HepG2 (cell line): ENCODE measurements around the gene ADSS1. TPM values are rescaled to one million over a fixed set of nuclear protein-coding genes. Genes with fewer than 3 reads are reported as not detected.
A peak's percentile ranks its signal among the peaks of the same experiment; 100 is the strongest.

Experiments used
- CCAR2 ChIP-seq: fragments of 200-400 bp; formaldehyde crosslinking; optimal IDR thresholded peaks from 2 replicates; pipeline ENCODE3; 2018; ENCODE audit warnings: low read depth, mild to moderate bottlenecking, low read length, moderate library complexity
- E2F5 ChIP-seq: sonication (generic); formaldehyde crosslinking; conservative IDR thresholded peaks from 2 replicates; pipeline ENCODE4 v1.4.0; 2020; ENCODE audit warnings: missing genetic modification reagents
- EHMT2 ChIP-seq: fragments of 200-600 bp; sonication (generic); IDR thresholded peaks from 2 replicates; pipeline ENCODE4 v1.7.0; 2017; ENCODE audit warnings: antibody characterized with exemption, low read depth, low read length, borderline replicate concordance
- HES4 ChIP-seq: sonication (generic); formaldehyde crosslinking; IDR thresholded peaks from 2 replicates; pipeline ENCODE4 v1.9.0; 2021; ENCODE audit warnings: mild to moderate bottlenecking, missing genetic modification reagents, borderline replicate concordance
- NAIF1 ChIP-seq: sonication (generic); formaldehyde crosslinking; IDR thresholded peaks from 2 replicates; pipeline ENCODE4 v1.5.0; 2020; ENCODE audit warnings: mild to moderate bottlenecking, missing genetic modification reagents, borderline replicate concordance
- ZBTB20 ChIP-seq: sonication (generic); formaldehyde crosslinking; IDR thresholded peaks from 2 replicates; pipeline ENCODE4 v1.8.1; 2023; ENCODE audit warnings: missing genetic modification reagents, low read depth, mild to moderate bottlenecking, borderline replicate concordance
- ZFP41 ChIP-seq: sonication (generic); formaldehyde crosslinking; IDR thresholded peaks from 2 replicates; pipeline ENCODE4 v1.4.0; 2020; ENCODE audit warnings: mild to moderate bottlenecking, missing genetic modification reagents, borderline replicate concordance
- ZNF292 ChIP-seq: sonication (generic); formaldehyde crosslinking; IDR thresholded peaks from 2 replicates; pipeline ENCODE4 v1.8.1; 2022; ENCODE audit warnings: mild to moderate bottlenecking, low read depth, missing genetic modification reagents, borderline replicate concordance
- ZNF468 ChIP-seq: sonication (generic); formaldehyde crosslinking; IDR thresholded peaks from 2 replicates; pipeline ENCODE4 v1.8.0; 2022; ENCODE audit warnings: mild to moderate bottlenecking, moderate library complexity, missing genetic modification reagents
- ZNF503 ChIP-seq: sonication (generic); formaldehyde crosslinking; IDR thresholded peaks from 2 replicates; pipeline ENCODE4 v1.4.0; 2020; ENCODE audit warnings: missing genetic modification reagents
- ZNF570 ChIP-seq: sonication (generic); formaldehyde crosslinking; IDR thresholded peaks from 2 replicates; pipeline ENCODE4 v1.4.0; 2020; ENCODE audit warnings: mild to moderate bottlenecking, missing genetic modification reagents, borderline replicate concordance
- ZNF598 ChIP-seq: sonication (generic); formaldehyde crosslinking; IDR thresholded peaks from 2 replicates; pipeline ENCODE4 v1.5.1; 2020; ENCODE audit warnings: mild to moderate bottlenecking, missing genetic modification reagents, borderline replicate concordance
- ZNF782 ChIP-seq: sonication (generic); formaldehyde crosslinking; IDR thresholded peaks from 2 replicates; pipeline ENCODE4 v1.4.0; 2020; ENCODE audit warnings: missing genetic modification reagents, mild to moderate bottlenecking, borderline replicate concordance
- polyA plus RNA-seq, 8 experiments: library from polyadenylated mRNA; depleted of rRNA in 3 of 8; stranded (reverse) in 7 of 8; unstranded in 1 of 8; fragments of >200 nt; fragmentation: Illumina TruSeq in 4 of 8; extraction: Trizol in 4 of 8; gene quantifications; 2 replicates each; pipeline versions ENCODE4 v1.2.1 to v1.2.3, GENCODE V29; 2011 to 2016; ENCODE audit warnings: low read depth in 4 of 8, missing spikeins in 1 of 8, mixed read lengths in 1 of 8; ENCODE audit not compliant: insufficient read depth in 1 of 8
- total RNA-seq, 5 experiments: library from RNA; depleted of rRNA; stranded (reverse); fragments of >200 nt; fragmentation: Illumina TruSeq; extraction: Trizol; gene quantifications; 2 replicates each; pipeline ENCODE4 v1.2.3, GENCODE V29; 2016; ENCODE audit warnings: low read depth in 1 of 5
- TF ChIP-seq, protein P1 (sequence below): sonication (generic); formaldehyde crosslinking; IDR thresholded peaks from 2 replicates; pipeline ENCODE4 v1.4.0; 2020; ENCODE audit warnings: missing genetic modification reagents
- TF ChIP-seq, protein P2 (sequence below): sonication (generic); formaldehyde crosslinking; IDR thresholded peaks from 2 replicates; pipeline ENCODE4 v1.9.0; 2022; ENCODE audit warnings: missing genetic modification reagents, mild to moderate bottlenecking, borderline replicate concordance
- TF ChIP-seq, protein P3 (sequence below): sonication (generic); formaldehyde crosslinking; IDR thresholded peaks from 2 replicates; pipeline ENCODE4 v1.8.0; 2022; ENCODE audit warnings: mild to moderate bottlenecking, missing genetic modification reagents; ENCODE audit not compliant: insufficient replicate concordance

Gene ADSS1
- total and polyA plus RNA-seq, 2 of the 13 experiments (the other 11 are each of a cell fraction or from before 2014, with no cell fraction given): 1.0 to 36.7 TPM

- TF ChIP-seq, protein P1, sequence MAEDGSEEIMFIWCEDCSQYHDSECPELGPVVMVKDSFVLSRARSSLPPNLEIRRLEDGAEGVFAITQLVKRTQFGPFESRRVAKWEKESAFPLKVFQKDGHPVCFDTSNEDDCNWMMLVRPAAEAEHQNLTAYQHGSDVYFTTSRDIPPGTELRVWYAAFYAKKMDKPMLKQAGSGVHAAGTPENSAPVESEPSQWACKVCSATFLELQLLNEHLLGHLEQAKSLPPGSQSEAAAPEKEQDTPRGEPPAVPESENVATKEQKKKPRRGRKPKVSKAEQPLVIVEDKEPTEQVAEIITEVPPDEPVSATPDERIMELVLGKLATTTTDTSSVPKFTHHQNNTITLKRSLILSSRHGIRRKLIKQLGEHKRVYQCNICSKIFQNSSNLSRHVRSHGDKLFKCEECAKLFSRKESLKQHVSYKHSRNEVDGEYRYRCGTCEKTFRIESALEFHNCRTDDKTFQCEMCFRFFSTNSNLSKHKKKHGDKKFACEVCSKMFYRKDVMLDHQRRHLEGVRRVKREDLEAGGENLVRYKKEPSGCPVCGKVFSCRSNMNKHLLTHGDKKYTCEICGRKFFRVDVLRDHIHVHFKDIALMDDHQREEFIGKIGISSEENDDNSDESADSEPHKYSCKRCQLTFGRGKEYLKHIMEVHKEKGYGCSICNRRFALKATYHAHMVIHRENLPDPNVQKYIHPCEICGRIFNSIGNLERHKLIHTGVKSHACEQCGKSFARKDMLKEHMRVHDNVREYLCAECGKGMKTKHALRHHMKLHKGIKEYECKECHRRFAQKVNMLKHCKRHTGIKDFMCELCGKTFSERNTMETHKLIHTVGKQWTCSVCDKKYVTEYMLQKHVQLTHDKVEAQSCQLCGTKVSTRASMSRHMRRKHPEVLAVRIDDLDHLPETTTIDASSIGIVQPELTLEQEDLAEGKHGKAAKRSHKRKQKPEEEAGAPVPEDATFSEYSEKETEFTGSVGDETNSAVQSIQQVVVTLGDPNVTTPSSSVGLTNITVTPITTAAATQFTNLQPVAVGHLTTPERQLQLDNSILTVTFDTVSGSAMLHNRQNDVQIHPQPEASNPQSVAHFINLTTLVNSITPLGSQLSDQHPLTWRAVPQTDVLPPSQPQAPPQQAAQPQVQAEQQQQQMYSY (CRISPR knock-in tag): no peak
- no peak for TF ChIP-seq ZNF782 (CRISPR knock-in tag)
- 0 out of 2 replicates have a peak, but pooled peaks have one; percentile 23 for TF ChIP-seq ZNF598 (CRISPR knock-in tag)
- TF ChIP-seq, protein P2, sequence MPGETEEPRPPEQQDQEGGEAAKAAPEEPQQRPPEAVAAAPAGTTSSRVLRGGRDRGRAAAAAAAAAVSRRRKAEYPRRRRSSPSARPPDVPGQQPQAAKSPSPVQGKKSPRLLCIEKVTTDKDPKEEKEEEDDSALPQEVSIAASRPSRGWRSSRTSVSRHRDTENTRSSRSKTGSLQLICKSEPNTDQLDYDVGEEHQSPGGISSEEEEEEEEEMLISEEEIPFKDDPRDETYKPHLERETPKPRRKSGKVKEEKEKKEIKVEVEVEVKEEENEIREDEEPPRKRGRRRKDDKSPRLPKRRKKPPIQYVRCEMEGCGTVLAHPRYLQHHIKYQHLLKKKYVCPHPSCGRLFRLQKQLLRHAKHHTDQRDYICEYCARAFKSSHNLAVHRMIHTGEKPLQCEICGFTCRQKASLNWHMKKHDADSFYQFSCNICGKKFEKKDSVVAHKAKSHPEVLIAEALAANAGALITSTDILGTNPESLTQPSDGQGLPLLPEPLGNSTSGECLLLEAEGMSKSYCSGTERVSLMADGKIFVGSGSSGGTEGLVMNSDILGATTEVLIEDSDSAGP (CRISPR knock-in tag): peak; percentile 63; the same call in 1 of the 2 replicates
- TF ChIP-seq, protein P3, sequence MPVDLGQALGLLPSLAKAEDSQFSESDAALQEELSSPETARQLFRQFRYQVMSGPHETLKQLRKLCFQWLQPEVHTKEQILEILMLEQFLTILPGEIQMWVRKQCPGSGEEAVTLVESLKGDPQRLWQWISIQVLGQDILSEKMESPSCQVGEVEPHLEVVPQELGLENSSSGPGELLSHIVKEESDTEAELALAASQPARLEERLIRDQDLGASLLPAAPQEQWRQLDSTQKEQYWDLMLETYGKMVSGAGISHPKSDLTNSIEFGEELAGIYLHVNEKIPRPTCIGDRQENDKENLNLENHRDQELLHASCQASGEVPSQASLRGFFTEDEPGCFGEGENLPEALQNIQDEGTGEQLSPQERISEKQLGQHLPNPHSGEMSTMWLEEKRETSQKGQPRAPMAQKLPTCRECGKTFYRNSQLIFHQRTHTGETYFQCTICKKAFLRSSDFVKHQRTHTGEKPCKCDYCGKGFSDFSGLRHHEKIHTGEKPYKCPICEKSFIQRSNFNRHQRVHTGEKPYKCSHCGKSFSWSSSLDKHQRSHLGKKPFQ (CRISPR knock-in tag): peak; percentile 65
- TF ChIP-seq ZNF468 (CRISPR knock-in tag): no peak
- TF ChIP-seq EHMT2: no peak
- TF ChIP-seq HES4 (CRISPR knock-in tag): 0 out of 2 replicates have a peak, but pooled peaks have one; percentile 10
- no peak for TF ChIP-seq ZNF570 (CRISPR knock-in tag)
- TF ChIP-seq CCAR2: no peak
- TF ChIP-seq NAIF1 (CRISPR knock-in tag): no peak
- TF ChIP-seq ZNF292 (CRISPR knock-in tag): peak; percentile 69
- 0 out of 2 replicates have a peak, but pooled peaks have one; percentile 18 for TF ChIP-seq ZNF503 (CRISPR knock-in tag)
- TF ChIP-seq E2F5: no peak
- TF ChIP-seq ZBTB20 (CRISPR knock-in tag): peak; percentile 44; the same call in 1 of the 2 replicates
- TF ChIP-seq ZFP41 (CRISPR knock-in tag): no peak
Measured at GRCh38 chr14:104680806-104681688, 43.0 kb upstream of the ADSS1 start (continued).
